Stimulated activated CD4-positive, alpha-beta T cell treated with anti-CD3 and anti-CD28 coated beads, Interleukin-4, amount 100 ng/mL, for 48 hours (primary cell): ENCODE results near the gene ERCC5.
A peak's percentile ranks its signal among the peaks of the same experiment; 100 is the strongest.

Experiments used
- DNase-seq, 2 donors: peaks; one replicate each; pipeline ENCODE4 v3.0.0-alpha.2; 2020; ENCODE audit warnings: low read depth in 2 of 2

The ERCC5 gene

DNA sequence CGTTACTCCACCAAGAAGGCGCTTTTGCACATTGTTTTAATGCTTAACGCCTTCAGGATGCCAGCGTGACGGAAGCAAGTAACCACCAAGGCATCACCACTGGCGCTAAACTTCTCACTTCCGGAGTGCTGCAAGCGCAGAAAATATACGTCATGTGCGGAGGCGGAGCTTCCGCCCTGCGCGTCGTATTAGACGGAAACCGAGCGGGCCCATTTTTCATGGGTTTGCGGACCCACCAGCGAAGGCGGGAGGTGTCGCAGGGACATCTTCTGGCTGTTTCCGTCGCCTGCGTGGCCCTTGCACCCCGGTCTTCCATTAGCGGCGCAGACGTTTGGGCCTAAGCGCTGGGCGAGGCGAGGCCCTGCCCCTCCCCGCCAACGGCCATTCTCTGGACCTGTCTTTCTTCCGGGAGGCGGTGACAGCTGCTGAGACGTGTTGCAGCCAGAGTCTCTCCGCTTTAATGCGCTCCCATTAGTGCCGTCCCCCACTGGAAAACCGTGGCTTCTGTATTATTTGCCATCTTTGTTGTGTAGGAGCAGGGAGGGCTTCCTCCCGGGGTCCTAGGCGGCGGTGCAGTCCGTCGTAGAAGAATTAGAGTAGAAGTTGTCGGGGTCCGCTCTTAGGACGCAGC lies at the start of gene ERCC5:
Gene ERCC5 (plus strand): TSS at position 403 of the 631 bp plus-strand sequence. CDS start 235 bp downstream, outside the sequence.
- DNase-seq = peak; percentile 93

DNA sequence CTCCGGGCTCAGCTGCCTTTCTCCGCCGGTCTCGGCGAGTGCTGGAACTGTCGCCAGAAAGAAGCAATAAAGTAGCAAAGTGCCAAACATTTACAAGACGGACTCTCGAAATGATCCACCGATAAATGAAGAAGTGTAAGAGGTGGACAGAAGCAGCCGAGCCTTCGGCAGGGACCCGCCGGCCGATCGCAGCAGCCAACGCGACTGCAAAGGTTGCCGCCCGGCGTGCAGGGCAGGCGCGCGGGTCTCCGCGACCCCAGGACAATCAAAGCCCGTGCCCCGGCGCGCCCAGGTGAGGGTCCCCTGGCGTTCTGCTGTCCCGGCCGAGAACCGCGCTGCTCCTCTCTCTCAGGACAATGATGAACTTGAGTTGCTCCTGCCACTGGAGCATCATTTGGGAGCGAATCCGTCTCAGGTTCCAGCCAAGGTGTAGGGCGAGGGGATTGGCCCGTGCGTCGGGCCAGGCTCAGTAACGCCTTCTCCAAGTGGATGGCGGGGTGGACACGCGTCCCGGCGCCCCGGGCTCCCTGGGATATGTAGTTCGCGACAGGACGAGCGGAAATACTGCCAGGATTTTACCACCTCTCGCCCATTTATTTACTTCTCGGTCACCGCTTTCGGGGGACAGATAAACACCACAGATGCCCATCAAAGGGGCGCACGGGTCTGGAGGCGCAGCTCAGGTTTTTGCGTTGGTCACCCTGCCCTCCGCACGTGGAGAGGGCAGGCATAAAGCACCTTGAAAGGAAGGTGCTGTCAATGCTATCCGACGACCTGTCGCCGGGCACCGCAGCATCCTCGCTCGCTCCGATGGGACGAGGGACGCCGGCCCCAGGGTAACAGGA lies 47.0 kb upstream of the ERCC5 start, which contains the start of the genes BIVM and POGLUT2:
Gene BIVM (plus strand): TSS at position 539 of the 845 bp plus-strand sequence. CDS start 8,149 bp downstream, outside the sequence.
Gene POGLUT2 (minus strand): TSS at position 396 of the 845 bp plus-strand sequence. CDS start 306 bp downstream, at position 90.
- peak; percentile 75 to 83 for DNase-seq

- peak in 1 of 2 donors; percentile 6 for DNase-seq
These were observed 46.2 kb upstream of the ERCC5 start for GRCh38 chr13:102799426-102800144.

DNA sequence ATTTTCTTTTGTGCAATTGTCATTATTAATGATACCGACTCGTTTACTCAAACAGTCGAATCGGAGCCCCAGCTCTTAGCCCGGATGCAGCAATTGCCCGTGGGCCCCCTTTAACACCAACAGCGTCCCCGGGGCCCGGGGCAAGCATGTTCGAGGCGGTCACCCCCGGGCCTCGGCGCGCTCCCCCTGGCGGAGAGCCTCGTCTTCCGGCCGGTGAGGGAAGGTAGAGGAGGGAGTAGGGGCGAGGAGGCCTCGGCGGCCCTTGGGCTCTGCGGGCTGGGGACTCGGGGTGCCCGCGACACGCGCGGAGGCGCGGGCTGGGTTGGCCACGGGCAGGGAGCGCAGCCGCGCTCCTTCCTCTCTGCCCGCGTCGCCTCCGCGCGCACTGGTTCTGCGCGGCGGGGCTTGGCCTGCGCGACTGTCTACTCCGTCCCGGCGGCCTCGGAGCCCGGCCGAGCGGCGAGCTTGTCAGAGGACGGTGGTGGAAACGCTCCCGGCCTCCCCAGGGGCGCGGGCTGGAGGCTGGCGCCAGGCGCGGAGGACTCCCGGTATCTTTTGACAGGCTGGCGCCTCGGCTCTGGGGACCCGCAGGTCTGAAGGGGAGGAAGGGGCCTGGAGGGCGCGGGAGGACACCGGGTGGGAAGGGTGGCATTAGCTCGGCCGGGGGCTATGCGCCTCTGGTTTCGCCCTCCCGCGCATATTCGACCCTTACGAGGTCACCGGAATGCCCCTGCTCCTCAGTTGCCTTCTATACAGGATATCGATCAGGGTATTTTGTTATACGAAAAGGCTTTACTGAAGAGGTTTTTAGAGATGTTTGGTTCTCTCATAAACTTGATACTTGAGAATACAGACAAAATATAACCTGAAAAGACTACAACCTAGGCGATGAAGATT lies 45.4 kb upstream of the ERCC5 start:
- DNase-seq = peak; percentile 79 to 82

DNA sequence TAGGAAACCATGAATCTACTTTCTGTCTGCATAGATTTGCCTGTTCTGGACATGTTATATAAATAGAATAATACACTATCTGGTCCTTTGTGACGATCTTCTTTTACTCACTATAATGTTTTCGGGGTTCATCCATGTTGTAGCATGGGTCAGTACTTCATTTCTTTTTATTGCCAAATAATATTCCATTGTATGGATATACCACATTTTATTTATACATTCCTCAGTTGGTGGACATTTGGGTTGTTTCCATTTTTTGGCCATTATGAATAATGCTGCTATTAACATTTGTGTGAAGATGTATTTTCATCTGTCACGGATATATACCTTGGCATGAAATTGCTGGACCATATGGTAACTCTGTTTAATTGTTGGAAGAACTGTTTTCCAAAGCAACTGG lies 40.2 kb upstream of the ERCC5 start:
- no peak for DNase-seq

DNA sequence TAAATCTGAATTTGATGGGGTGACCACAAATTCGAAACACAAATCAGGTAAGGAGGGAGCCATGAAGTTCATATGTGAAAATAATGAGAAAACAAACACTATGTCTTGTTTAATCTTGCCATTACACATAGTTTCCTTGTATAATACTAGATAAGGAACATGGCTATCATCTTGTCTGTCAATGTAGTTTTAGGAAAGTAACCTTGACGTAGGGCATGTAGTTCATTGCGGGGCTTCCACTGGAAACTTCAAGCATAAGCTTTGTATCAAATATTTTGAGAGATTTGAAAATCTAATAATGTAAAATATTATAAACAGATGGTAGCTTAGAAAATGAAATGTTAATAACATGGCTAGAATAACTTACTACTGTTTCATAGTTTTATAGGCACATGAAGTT lies 38.1 kb upstream of the ERCC5 start:
- no peak for DNase-seq

DNA sequence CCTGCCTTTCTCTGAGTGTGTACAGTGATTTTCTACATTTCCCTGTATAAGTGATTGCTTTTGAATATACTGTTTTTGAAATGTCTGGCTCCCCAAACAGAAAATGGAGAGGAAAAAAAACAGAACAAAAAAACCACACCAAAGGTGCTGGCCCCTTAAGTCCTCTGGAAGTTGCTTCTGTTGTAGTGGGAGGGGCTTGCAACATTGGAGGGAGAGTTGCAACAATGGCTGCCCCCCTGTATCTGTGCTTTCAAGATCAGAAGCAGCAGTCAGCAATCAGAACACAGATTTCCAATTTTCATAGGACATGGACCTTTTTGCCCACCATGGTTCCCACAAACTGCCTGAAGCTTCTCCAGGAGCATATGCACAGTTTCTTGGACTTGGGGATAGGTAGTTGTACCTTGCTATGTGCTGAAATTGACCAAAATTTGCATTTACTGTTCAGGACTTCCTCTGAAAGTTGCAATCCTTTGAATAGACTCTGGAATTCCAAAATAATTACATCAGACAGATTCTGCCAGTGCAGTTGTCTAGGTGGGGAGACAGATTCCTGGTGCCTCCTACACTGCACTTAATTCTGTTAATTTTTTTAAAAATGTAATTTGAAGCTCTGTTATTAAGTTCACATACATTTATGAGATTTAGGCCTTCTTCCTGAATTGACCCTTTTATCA lies 33.1 kb upstream of the ERCC5 start:
- DNase-seq = no peak

- DNase-seq = no peak
These were observed 31.7 kb upstream of the ERCC5 start for GRCh38 chr13:102814025-102814607.

DNA sequence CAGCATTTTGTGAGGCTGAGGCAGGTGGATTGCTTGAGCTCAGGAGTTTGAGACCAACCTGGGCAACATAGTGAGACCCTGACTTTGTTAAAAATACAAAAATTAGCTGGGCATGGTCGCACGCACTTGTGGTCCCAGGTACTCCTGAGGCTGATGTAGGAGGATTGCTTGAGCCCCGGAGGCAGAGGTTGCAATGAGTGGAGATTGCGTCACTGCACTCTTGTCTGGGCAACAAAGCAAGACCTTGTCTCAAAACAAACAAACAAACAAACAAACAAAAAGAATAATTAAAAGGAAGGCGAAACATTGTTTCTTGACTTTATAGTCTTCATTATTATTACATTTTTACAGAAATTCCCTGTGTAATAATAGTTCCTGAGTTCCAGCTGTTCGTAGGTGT lies 31.0 kb upstream of the ERCC5 start:
- no peak for DNase-seq

DNA sequence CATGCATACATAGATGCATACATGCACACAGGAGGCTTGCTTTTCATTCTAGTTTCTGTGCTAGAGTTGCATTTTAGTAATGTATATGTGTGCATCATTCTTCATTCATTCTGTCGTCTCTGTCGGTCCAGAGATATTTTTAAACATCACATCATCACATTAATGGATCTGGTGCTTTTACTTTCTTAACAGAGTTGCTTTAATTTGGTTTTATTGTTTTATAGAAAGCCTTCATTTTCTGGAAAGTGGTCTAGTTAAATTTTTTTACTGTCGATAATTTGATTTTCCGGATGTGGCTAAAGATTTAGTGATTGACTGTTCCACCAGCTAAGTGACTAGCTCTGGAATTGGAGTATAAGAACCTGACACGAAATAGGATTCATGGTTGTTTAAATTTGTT lies 30.0 kb upstream of the ERCC5 start:
- no peak for DNase-seq

DNA sequence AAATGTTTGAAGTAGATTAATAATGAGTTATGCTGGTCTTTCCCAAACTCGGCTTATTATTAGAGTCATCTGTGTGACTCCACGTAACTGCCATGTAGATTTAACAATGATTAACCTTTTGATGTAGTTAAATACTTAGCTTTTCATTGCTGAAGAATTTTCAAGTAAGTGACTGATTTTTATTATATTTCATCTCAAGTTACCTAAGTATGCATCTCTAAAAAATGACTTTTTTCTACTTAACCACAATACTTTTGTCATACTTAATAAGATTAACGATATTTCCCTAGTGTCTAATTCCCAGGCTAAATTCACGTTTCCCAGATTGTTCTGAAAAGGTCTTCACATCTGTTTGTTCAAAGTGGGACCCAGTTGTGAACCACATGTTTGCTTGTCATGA lies 29.1 kb upstream of the ERCC5 start:
- DNase-seq = no peak

DNA sequence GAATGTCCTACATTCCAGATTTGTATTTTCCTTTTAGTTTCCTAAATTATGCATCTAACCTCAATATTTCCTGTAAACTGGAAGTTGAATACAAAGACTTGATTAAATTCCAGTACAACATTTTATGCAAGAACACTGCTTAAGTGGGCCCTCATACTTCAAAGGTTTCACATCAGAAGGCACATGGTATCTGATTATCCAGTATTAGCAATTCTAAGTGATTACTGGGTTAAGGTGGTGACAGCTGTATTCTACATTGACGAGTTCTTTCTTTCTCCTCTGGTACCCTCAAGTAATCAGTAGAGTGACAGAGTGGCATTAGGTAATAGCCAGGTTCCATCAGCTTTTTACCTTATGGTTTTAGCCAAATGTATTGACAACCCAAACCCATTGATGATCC lies 28.6 kb upstream of the ERCC5 start:
- no peak for DNase-seq

DNA sequence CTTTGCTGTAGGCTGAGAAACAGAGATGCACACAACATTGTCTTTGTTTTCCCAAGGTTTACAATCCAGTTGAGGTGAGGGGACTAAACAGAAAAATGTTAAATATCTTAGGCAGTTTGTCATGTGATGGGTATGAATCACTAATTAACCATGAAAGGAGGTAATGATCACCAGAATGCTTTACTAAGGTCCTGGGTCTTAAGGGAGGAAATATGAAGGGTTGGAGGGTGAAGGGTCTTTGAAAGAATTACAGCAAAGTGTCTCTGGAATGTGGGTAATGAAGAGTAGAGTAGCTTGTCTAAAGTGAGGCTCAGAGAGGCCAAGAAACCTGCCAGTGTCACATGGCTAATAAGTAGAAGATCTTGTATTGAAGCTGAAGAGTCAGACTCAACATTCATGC lies 27.9 kb upstream of the ERCC5 start:
- DNase-seq = no peak

- DNase-seq = no peak
These were observed 20.4 kb upstream of the ERCC5 start for GRCh38 chr13:102825400-102825799.

GRCh38 chr13:102825921-102826706 lies 19.7 kb upstream of the ERCC5 start:
- no peak for DNase-seq

DNA sequence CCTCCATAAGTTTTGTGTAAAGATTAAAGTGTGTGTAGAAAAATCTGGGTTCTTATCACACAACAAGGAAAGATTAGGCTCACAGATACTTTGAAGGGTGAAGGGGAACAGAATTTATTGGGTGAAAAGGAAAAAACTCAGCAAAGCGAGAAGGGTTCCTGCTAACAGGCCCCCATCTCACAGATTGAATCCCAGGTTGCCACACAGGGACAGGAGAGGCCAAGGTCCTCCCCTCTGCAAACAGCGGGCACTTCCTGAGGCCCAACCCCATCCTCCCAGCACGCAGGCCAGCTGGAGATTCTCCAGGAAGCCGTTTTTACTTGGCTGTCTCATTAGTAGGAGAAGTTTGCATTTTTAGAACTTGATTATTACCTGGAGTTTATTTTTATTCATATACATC lies 15.2 kb upstream of the ERCC5 start:
- no peak for DNase-seq

DNA sequence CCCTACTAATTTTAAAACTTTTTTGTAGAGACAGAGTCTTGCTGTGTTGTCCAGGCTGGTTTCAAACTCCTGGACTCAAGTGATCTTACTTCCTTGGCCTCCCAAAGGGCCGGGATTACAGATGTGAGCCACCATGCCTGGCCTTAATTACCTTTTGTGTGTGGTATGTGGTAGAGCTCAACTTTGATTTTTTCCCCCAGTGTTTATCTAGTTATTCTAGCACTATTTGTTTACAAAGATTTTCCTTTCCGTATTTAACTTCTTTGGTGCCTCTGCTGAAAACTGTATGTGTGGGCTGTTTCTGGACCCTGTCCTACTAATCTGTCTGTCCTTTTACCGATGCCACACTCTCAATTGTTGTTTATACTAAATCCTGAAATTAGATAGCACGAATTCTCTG lies 9.4 kb upstream of the ERCC5 start:
- DNase-seq = no peak

DNA sequence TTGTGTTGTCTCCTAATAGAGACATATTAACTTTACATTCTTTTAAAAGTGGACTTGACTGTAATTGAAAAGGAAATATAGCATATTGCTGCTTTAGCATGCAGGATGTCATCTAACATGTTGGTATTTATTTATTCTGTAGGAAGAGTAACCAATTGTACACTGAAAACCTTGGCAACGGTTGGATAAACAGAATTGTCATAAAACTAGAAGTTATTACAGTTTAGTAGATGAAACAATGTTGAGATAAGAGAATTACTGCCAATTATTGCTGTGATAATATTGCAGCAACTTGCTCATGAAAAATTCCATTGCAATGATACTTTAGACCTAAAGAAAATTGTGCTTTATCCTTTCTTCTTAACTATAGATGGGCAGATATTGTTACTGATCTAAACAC lies 7.6 kb upstream of the ERCC5 start:
- no peak for DNase-seq

DNA sequence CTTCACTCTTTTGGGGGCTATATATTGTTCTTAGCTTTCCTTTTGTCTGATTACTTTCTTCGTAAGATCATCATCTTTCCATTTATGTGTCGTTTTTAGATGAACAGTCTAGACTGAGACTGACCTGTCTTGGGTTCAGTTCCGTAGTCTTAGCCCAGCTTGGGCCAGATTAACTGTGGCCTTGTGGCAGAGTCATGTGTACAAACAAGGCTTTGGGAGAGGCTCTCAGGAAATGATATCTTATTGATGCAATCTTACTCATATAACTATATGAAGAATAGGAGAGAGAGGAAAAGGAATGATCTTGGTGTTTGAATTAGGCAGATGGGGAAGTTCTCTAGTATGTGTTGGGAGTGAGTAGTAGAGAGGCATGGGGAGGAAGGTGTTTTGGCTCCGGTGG lies 6.8 kb upstream of the ERCC5 start:
- no peak for DNase-seq

DNA sequence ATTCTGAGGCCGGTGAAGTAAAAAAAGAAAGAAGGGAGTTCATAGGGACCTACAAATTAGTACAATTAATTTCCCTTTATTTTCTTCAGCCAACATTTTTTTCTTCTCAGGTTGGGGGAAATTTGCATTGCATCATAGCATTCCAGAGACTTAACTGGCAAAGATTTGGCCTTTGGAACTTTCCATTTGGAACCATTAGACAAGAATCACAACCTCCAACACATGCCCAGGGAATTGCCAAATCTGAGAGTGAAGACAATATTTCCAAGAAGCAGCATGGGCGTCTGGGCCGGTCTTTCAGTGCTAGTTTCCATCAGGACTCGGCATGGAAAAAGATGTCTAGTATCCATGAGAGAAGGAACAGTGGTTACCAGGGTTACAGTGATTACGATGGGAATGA lies 6.4 kb upstream of the ERCC5 start:
- no peak for DNase-seq
